H1 (cell line): ENCODE results near the gene MYO16. TPM values are rescaled to one million over a fixed set of nuclear protein-coding genes. Genes with fewer than 3 reads are reported as not detected.

Source experiments
- CTCF ChIA-PET: fragments of 300-600 bp; sonication (Branson Sonifier 250); formaldehyde crosslinking; loops from one replicate; lab custom pipeline; 2021; ENCODE audit not compliant: partially characterized antibody; lab: Charles Lee
- POLR2A ChIA-PET: fragments of 300-600 bp; sonication (Branson Sonifier 250); formaldehyde crosslinking; loops from one replicate; lab custom pipeline; 2021; ENCODE audit warnings: inconsistent platforms; ENCODE audit not compliant: partially characterized antibody; lab: Charles Lee
- DNase-seq, 2 experiments: peaks; one replicate each; pipeline versions ENCODE4 v3.0.0 to v3.0.0-alpha.2; 2010 to 2022; ENCODE audit warnings: low spot score in 2 of 2, low read depth in 1 of 2, mixed read lengths in 1 of 2
- FAIRE-seq: peaks from 2 replicates; lab custom pipeline; 2011; peaks lifted over from hg19 to GRCh38; lab: Jason Lieb, UNC
- H2AFZ ChIP-seq: 2 replicates; pipeline ENCODE4 v1.8.1; 2012; ENCODE audit warnings: low read length, inconsistent platforms
- H2AK5ac ChIP-seq: 2 replicates; pipeline ENCODE4 v1.6.1; 2013; ENCODE audit warnings: low read depth, low read length
- H2BK120ac ChIP-seq: replicated peaks from 2 replicates; pipeline ENCODE3; 2013; ENCODE audit warnings: low read depth, low read length, inconsistent platforms
- H2BK12ac ChIP-seq: 2 replicates; pipeline ENCODE4 v1.6.1; 2013; ENCODE audit warnings: low read depth, low read length
- H2BK15ac ChIP-seq: 2 replicates; pipeline ENCODE4 v1.6.1; 2013; ENCODE audit warnings: low read length
- H2BK20ac ChIP-seq: 2 replicates; pipeline ENCODE4 v1.6.1; 2013; ENCODE audit warnings: low read length
- H2BK5ac ChIP-seq: 2 replicates; pipeline ENCODE4 v1.6.1; 2013; ENCODE audit warnings: low read depth, low read length
- H3K14ac ChIP-seq: 2 replicates; pipeline ENCODE4 v1.6.1; 2013; ENCODE audit warnings: inconsistent platforms; ENCODE audit not compliant: insufficient read length
- H3K18ac ChIP-seq: 2 replicates; pipeline ENCODE4 v1.6.1; 2013; ENCODE audit warnings: low read length; ENCODE audit errors: extremely low read depth
- H3K23ac ChIP-seq: 2 replicates; pipeline ENCODE4 v1.6.1; 2013; ENCODE audit warnings: inconsistent platforms; ENCODE audit not compliant: insufficient read length
- H3K23me2 ChIP-seq: 2 replicates; pipeline ENCODE4 v1.6.1; 2013; ENCODE audit warnings: low read depth, low read length
- H3K27ac ChIP-seq: 2 replicates; pipeline ENCODE4 v1.6.1; 2011; ENCODE audit warnings: low read depth, low read length, inconsistent platforms
- H3K27me3 ChIP-seq, 4 experiments: replicated peaks in 1 of 4; 1 replicate in 1 of 4; 2 replicates in 3 of 4; pipeline versions ENCODE4 v1.6.1 to v1.8.1; 2011 to 2013; ENCODE audit warnings: low read length in 3 of 4, mild to moderate bottlenecking in 3 of 4, inconsistent platforms in 2 of 4, mixed read lengths in 2 of 4, moderate library complexity in 1 of 4; ENCODE audit not compliant: control insufficient read depth in 3 of 4, insufficient read depth in 3 of 4; ENCODE audit errors: extremely low read depth in 1 of 4
- H3K36me3 ChIP-seq, 4 experiments: 2 replicates each; pipeline versions ENCODE4 v1.6.1 to v1.8.1; 2011 to 2013; ENCODE audit warnings: mild to moderate bottlenecking in 4 of 4, low read length in 3 of 4, moderate library complexity in 2 of 4, control low read depth in 1 of 4, inconsistent platforms in 1 of 4; ENCODE audit not compliant: insufficient read depth in 4 of 4, control insufficient read depth in 2 of 4
- H3K4ac ChIP-seq: replicated peaks from 2 replicates; pipeline ENCODE3; 2013; ENCODE audit warnings: low read length, low read depth, mixed read lengths, inconsistent platforms; ENCODE audit not compliant: insufficient read length
- H3K4me1 ChIP-seq, 4 experiments: replicated peaks in 1 of 4; 1 replicate in 1 of 4; 2 replicates in 3 of 4; pipeline versions ENCODE4 v1.6.1 to v1.8.1; 2011 to 2013; ENCODE audit warnings: low read length in 3 of 4, inconsistent platforms in 2 of 4, mixed read lengths in 1 of 4; ENCODE audit not compliant: insufficient read depth in 4 of 4, control insufficient read depth in 3 of 4
- H3K4me2 ChIP-seq, 2 experiments: 2 replicates each; pipeline versions ENCODE4 v1.6.1 to v1.8.1; 2011 to 2013; ENCODE audit warnings: low read depth in 2 of 2, low read length in 2 of 2, control low read depth in 1 of 2, inconsistent platforms in 1 of 2, mild to moderate bottlenecking in 1 of 2; ENCODE audit not compliant: insufficient read depth in 1 of 2
- H3K4me3 ChIP-seq, 4 experiments: fragments of 200-600, 300-600 bp in 1 of 4; sonication (generic), shearing (Covaris generic), sonication (Bioruptor Twin) in 1 of 4; 2 replicates each; pipeline versions ENCODE4 v1.5.1 to v1.8.1; 2011 to 2016; ENCODE audit warnings: low read length in 4 of 4, low read depth in 3 of 4, control low read depth in 2 of 4, inconsistent platforms in 2 of 4, mild to moderate bottlenecking in 2 of 4, mixed read lengths in 1 of 4, moderate library complexity in 1 of 4; ENCODE audit not compliant: insufficient read depth in 2 of 4; ENCODE audit errors: extremely low read depth in 1 of 4
- H3K56ac ChIP-seq: replicated peaks from 2 replicates; pipeline ENCODE3; 2013; ENCODE audit warnings: low read depth, mild to moderate bottlenecking, mixed read lengths, low read length, inconsistent platforms; ENCODE audit not compliant: insufficient read length
- H3K79me1 ChIP-seq: 2 replicates; pipeline ENCODE4 v1.6.1; 2013; ENCODE audit warnings: low read depth, low read length, control low read depth
- H3K79me2 ChIP-seq, 2 experiments: 2 replicates each; pipeline versions ENCODE4 v1.6.1 to v1.8.1; 2012 to 2013; ENCODE audit warnings: low read length in 2 of 2, mild to moderate bottlenecking in 2 of 2, inconsistent platforms in 1 of 2; ENCODE audit not compliant: insufficient read depth in 2 of 2, control insufficient read depth in 1 of 2
- H3K9ac ChIP-seq, 4 experiments: replicated peaks in 1 of 4; 1 replicate in 1 of 4; 2 replicates in 3 of 4; pipeline versions ENCODE4 v1.6.1 to v1.8.1; 2011 to 2013; ENCODE audit warnings: low read depth in 3 of 4, low read length in 3 of 4, control low read depth in 2 of 4, mild to moderate bottlenecking in 2 of 4, moderate library complexity in 2 of 4, inconsistent platforms in 1 of 4; ENCODE audit errors: extremely low read depth in 1 of 4
- H3K9me3 ChIP-seq, 2 experiments: 2 replicates each; pipeline versions ENCODE4 v1.6.1 to v1.8.1; 2012 to 2013; ENCODE audit warnings: mild to moderate bottlenecking in 2 of 2, moderate library complexity in 2 of 2, control low read depth in 1 of 2, inconsistent platforms in 1 of 2, low read depth in 1 of 2, low read length in 1 of 2, mixed read lengths in 1 of 2; ENCODE audit not compliant: insufficient read depth in 2 of 2
- H4K20me1 ChIP-seq, 2 experiments: replicated peaks in 1 of 2; 2 replicates each; pipeline versions ENCODE3 to v1.8.1; 2011 to 2013; ENCODE audit warnings: inconsistent platforms in 2 of 2, low read length in 2 of 2, mild to moderate bottlenecking in 1 of 2; ENCODE audit not compliant: insufficient read depth in 2 of 2, control insufficient read depth in 1 of 2
- H4K5ac ChIP-seq: 2 replicates; pipeline ENCODE4 v1.6.1; 2013; ENCODE audit warnings: low read length, low read depth, mixed read lengths, inconsistent platforms; ENCODE audit not compliant: insufficient read length
- H4K8ac ChIP-seq: 2 replicates; pipeline ENCODE4 v1.8.0; 2013; ENCODE audit warnings: mild to moderate bottlenecking, moderate library complexity, low read length, inconsistent platforms; ENCODE audit not compliant: insufficient read depth; ENCODE audit errors: extremely low read depth
- H4K91ac ChIP-seq: replicated peaks from 2 replicates; pipeline ENCODE3; 2013; ENCODE audit warnings: low read length, mixed read lengths, inconsistent platforms; ENCODE audit not compliant: insufficient read length
- ASH2L ChIP-seq: fragments of 200-600, 300-600 bp; sonication (generic); IDR thresholded peaks from one replicate; pipeline ENCODE4 v1.7.1; 2017; ENCODE audit warnings: low read length
- GABPA ChIP-seq: IDR thresholded peaks from 2 replicates; pipeline ENCODE4 v1.6.1; 2011; ENCODE audit warnings: mild to moderate bottlenecking, low read length, moderate library complexity, borderline replicate concordance; ENCODE audit not compliant: insufficient read depth
- HDAC6 ChIP-seq: IDR thresholded peaks from one replicate; pipeline ENCODE4 v1.7.1; 2012; ENCODE audit warnings: low read depth, mild to moderate bottlenecking, inconsistent platforms, low read length, moderate library complexity
- RXRA ChIP-seq: IDR thresholded peaks from 2 replicates; pipeline ENCODE4 v1.6.1; 2011; ENCODE audit warnings: low read depth, mild to moderate bottlenecking, low read length, moderate library complexity; ENCODE audit not compliant: insufficient read depth
- SP2 ChIP-seq: IDR thresholded peaks from 2 replicates; pipeline ENCODE4 v1.6.1; 2012; ENCODE audit warnings: mild to moderate bottlenecking, low read length, inconsistent platforms
- TAF7 ChIP-seq: optimal IDR thresholded peaks from 2 replicates; pipeline ENCODE3; 2011; ENCODE audit warnings: low read depth, mild to moderate bottlenecking, inconsistent platforms, low read length, moderate library complexity, borderline replicate concordance
- TCF12 ChIP-seq: IDR thresholded peaks from 2 replicates; pipeline ENCODE4 v1.6.1; 2011; ENCODE audit warnings: low read depth, mild to moderate bottlenecking, low read length
- TEAD4 ChIP-seq: IDR thresholded peaks from 2 replicates; pipeline ENCODE4 v1.6.1; 2012; ENCODE audit warnings: low read depth, low read length, inconsistent platforms, mixed read lengths
- WGBS, 2 experiments: shearing (Covaris generic) in 1 of 2; methylation state at CpG; one replicate each; pipeline versions ENCODE4 v1.1.6 to v1.1.7; 2013 to 2015; ENCODE audit warnings: low lambda C conversion rate in 2 of 2, mixed read lengths in 2 of 2, inconsistent platforms in 1 of 2, low coverage in 1 of 2, missing lambda C conversion rate in 1 of 2; ENCODE audit not compliant: insufficient replicate concordance in 2 of 2, insufficient coverage in 1 of 2, insufficient read length in 1 of 2; ENCODE audit errors: extremely low coverage in 1 of 2, missing lambda C conversion rate in 1 of 2; 5-methylcytosine and 5-hydroxymethylcytosine counted together
- polyA plus RNA-seq, 7 experiments: library from polyadenylated mRNA; depleted of rRNA in 3 of 7; stranded (reverse) in 5 of 7; unstranded in 2 of 7; fragments of >200 nt in 5 of 7; fragments of 200-250 nt in 2 of 7; gene quantifications; 1 replicate in 5 of 7; 2 replicates in 1 of 7; 4 replicates in 1 of 7; pipeline versions ENCODE4 v1.2.1 to v1.2.3, GENCODE V29; 2011 to 2013; ENCODE audit warnings: missing spikeins in 2 of 7, mixed read lengths in 2 of 7
- total RNA-seq: library from RNA; stranded (reverse); fragmentation: NEBNext Ultra II Directional; extraction: Animal tissue kit (Norgen Biotek cat#: 25700); gene quantifications from 2 replicates; pipeline ENCODE4 v1.2.1, GENCODE V29; 2021

Gene MYO16
- total and polyA plus RNA-seq, 2 of the 8 experiments (the other 6 are each of a cell fraction or from before 2014, with no cell fraction given) = 0.02 to 0.22 TPM

- no peaks in the 10 kb centered on the region for H3K9me3 ChIP-seq
These were observed 579.1 kb downstream of the MYO16 start for GRCh38 chr13:109208522-109208921.

More at GRCh38 chr13:109208522-109208921, 579.1 kb downstream of the MYO16 start:
- Histone ChIP-seq H4K8ac (no peak overlapping the region), H2BK5ac (no peak overlapping the region), H3K27ac (no peak overlapping the region), H3K79me1 (no peaks in the 10 kb centered on the region), H2BK120ac (no peak overlapping the region), H3K56ac (no peak overlapping the region), H4K20me1 (no peaks in the 10 kb centered on the region)
- TF ChIP-seq TEAD4 (no peak), GABPA (no peak), TAF7 (no peak), TCF12 (no peak), ASH2L (no peak), HDAC6 (no peak), SP2 (no peak), RXRA (no peak)
- TF ChIP-seq, all 59 proteins: peak for 0
- no peak overlapping the region for H3K9ac ChIP-seq
- DNase-seq = no peak
- H3K27me3 ChIP-seq = no peaks in the 10 kb centered on the region
- no peak overlapping the region for H3K14ac ChIP-seq
- H3K23ac ChIP-seq = no peak overlapping the region
- no peak for FAIRE-seq
- WGBS, 2 experiments = 88% methylated on average over 5 of the region's 5 CpGs; no CpG with 5 or more reads in 1 of the 2 experiments
- H3K4ac ChIP-seq = no peak overlapping the region
- no peak overlapping the region for H2BK20ac ChIP-seq
- no peaks in the 10 kb centered on the region for H3K23me2 ChIP-seq
- no peak overlapping the region for H3K18ac ChIP-seq
- no peak overlapping the region for H4K5ac ChIP-seq
- no peak overlapping the region for H2BK12ac ChIP-seq
- H3K4me1 ChIP-seq = peaks cover 0 to 3% (median 0%) of the 10 kb centered on the region in 4 experiments; a peak in 1 of 7 replicates
- H2AK5ac ChIP-seq = no peak overlapping the region
- no peak overlapping the region for H3K4me3 ChIP-seq
- no peak overlapping the region for H4K91ac ChIP-seq
- H3K36me3 ChIP-seq = no peaks in the 10 kb centered on the region
- H2AFZ ChIP-seq = no peak overlapping the region
- POLR2A ChIA-PET = no interaction called here
- CTCF ChIA-PET = interaction anchor here (4.3 kb wide), 1 partner anchor 12 kb away, joined by 25 read pairs; no protein-coding TSS in a partner anchor
- H3K4me2 ChIP-seq = no peak overlapping the region
- H3K79me2 ChIP-seq = no peaks in the 10 kb centered on the region
- H2BK15ac ChIP-seq = no peak overlapping the region
